ENCODE results near the gene GJB6.

- TF ChIP-seq, protein P1, sequence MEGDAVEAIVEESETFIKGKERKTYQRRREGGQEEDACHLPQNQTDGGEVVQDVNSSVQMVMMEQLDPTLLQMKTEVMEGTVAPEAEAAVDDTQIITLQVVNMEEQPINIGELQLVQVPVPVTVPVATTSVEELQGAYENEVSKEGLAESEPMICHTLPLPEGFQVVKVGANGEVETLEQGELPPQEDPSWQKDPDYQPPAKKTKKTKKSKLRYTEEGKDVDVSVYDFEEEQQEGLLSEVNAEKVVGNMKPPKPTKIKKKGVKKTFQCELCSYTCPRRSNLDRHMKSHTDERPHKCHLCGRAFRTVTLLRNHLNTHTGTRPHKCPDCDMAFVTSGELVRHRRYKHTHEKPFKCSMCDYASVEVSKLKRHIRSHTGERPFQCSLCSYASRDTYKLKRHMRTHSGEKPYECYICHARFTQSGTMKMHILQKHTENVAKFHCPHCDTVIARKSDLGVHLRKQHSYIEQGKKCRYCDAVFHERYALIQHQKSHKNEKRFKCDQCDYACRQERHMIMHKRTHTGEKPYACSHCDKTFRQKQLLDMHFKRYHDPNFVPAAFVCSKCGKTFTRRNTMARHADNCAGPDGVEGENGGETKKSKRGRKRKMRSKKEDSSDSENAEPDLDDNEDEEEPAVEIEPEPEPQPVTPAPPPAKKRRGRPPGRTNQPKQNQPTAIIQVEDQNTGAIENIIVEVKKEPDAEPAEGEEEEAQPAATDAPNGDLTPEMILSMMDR (conservative IDR thresholded peaks at IDR 0.05) = no peak
- no peak for TF ChIP-seq ZFX (IDR thresholded peaks at IDR 0.05)
Observed at GRCh38 chr13:20264271-20265018, 32.3 kb upstream of the GJB6 start.

Data from C4-2B (cell line).